ENCODE results near the gene TIMELESS.

- TF ChIP-seq GATA3 (IDR thresholded peaks at IDR 0.05; ENCODE audit: low read depth, low read length) (no peak), GATA2 (IDR thresholded peaks at IDR 0.05; ENCODE audit: low read depth, low read length) (no peak)
Measured at GRCh38 chr12:56477521-56478225, 28.4 kb upstream of the TIMELESS start.
